ENCODE measurements around the gene ZSWIM4.

DNA sequence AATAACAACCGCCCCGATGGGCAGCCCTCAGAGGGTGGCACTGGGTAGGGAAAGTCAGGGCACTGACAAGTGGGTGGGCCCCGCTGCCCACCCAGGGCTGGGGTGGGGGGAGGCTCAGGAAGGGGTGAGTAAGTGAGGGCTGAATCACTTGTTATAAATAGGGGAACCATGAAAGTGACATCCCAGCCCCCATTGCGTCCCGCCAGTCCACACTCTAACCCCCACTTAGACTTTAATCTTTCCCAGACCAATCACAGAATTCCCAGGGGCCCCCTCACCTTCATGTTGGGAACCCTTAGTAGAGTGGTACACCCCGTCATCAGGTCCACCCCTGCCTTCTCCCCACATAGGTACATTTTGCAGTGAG, 44.7 kb downstream of the ZSWIM4 start:
- no peak for TF ChIP-seq CTCF (IDR thresholded peaks at IDR 0.05)
- TF ChIP-seq POLR2AphosphoS5 (IDR thresholded peaks at IDR 0.05): no peak

Measured in stomach (tissue), 4 donors.